Peyer's patch (tissue), 4 donors: ENCODE measurements around the gene ZNHIT2.

Experiments used
- POLR2A ChIP-seq, 2 donors: fragments of 450-650 bp; IDR thresholded peaks; one replicate each; pipeline ENCODE4 v1.5.1; 2017; ENCODE audit warnings: antibody characterized with exemption in 2 of 2, mild to moderate bottlenecking in 2 of 2, moderate library complexity in 2 of 2
- TF ChIP-seq, protein P1 (sequence below), 6 experiments: fragments of 450-650 bp in 4 of 6; fragments of 200-600 bp in 2 of 6; sonication (generic) in 1 of 6; IDR thresholded peaks; one replicate each; pipeline ENCODE4 v1.5.1; 2017 to 2019; ENCODE audit warnings: antibody characterized with exemption in 6 of 6, mild to moderate bottlenecking in 3 of 6, moderate library complexity in 1 of 6

DNA sequence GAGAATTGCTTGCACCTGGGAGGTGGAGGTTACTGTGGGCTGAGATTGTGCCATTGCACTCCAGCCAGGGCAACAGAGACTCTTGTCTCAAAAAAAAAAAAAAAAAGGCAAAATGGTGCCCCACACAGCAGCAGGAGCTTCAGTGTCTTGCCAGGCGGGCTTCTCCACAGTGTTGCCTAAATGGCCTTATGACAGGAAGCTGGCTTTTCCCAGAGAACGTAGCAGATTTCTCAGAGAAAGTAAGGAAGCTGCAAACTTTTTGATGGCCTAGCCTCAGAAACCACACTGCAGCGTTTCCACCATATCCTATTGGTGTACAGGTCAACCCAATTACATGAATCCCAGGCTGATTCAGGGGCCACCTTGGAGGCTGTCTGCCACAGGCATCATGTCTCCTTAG, 39.8 kb upstream of the ZNHIT2 start:
- TF ChIP-seq, protein P1, sequence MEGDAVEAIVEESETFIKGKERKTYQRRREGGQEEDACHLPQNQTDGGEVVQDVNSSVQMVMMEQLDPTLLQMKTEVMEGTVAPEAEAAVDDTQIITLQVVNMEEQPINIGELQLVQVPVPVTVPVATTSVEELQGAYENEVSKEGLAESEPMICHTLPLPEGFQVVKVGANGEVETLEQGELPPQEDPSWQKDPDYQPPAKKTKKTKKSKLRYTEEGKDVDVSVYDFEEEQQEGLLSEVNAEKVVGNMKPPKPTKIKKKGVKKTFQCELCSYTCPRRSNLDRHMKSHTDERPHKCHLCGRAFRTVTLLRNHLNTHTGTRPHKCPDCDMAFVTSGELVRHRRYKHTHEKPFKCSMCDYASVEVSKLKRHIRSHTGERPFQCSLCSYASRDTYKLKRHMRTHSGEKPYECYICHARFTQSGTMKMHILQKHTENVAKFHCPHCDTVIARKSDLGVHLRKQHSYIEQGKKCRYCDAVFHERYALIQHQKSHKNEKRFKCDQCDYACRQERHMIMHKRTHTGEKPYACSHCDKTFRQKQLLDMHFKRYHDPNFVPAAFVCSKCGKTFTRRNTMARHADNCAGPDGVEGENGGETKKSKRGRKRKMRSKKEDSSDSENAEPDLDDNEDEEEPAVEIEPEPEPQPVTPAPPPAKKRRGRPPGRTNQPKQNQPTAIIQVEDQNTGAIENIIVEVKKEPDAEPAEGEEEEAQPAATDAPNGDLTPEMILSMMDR (IDR thresholded peaks at IDR 0.05), result no peak
- TF ChIP-seq POLR2A (IDR thresholded peaks at IDR 0.05), result no peak
